H1 (cell line): Measurements from ENCODE around the gene GLCE. TPM values are rescaled to one million over a fixed set of nuclear protein-coding genes. Genes with fewer than 3 reads are reported as not detected.

ENCODE experiments used
- CTCF ChIA-PET: fragments of 300-600 bp; sonication (Branson Sonifier 250); formaldehyde crosslinking; loops from one replicate; lab custom pipeline; 2021; ENCODE audit not compliant: partially characterized antibody; lab: Charles Lee
- POLR2A ChIA-PET: fragments of 300-600 bp; sonication (Branson Sonifier 250); formaldehyde crosslinking; loops from one replicate; lab custom pipeline; 2021; ENCODE audit warnings: inconsistent platforms; ENCODE audit not compliant: partially characterized antibody; lab: Charles Lee
- DNase-seq, 2 experiments: peaks; one replicate each; pipeline versions ENCODE4 v3.0.0 to v3.0.0-alpha.2; 2010 to 2022; ENCODE audit warnings: low spot score in 2 of 2, low read depth in 1 of 2, mixed read lengths in 1 of 2
- FAIRE-seq: peaks from 2 replicates; lab custom pipeline; 2011; peaks lifted over from hg19 to GRCh38; lab: Jason Lieb, UNC
- H2AFZ ChIP-seq: 2 replicates; pipeline ENCODE4 v1.8.1; 2012; ENCODE audit warnings: low read length, inconsistent platforms
- H2AK5ac ChIP-seq: 2 replicates; pipeline ENCODE4 v1.6.1; 2013; ENCODE audit warnings: low read depth, low read length
- H2BK120ac ChIP-seq: replicated peaks from 2 replicates; pipeline ENCODE3; 2013; ENCODE audit warnings: low read depth, low read length, inconsistent platforms
- H2BK12ac ChIP-seq: 2 replicates; pipeline ENCODE4 v1.6.1; 2013; ENCODE audit warnings: low read depth, low read length
- H2BK15ac ChIP-seq: 2 replicates; pipeline ENCODE4 v1.6.1; 2013; ENCODE audit warnings: low read length
- H2BK20ac ChIP-seq: 2 replicates; pipeline ENCODE4 v1.6.1; 2013; ENCODE audit warnings: low read length
- H2BK5ac ChIP-seq: 2 replicates; pipeline ENCODE4 v1.6.1; 2013; ENCODE audit warnings: low read depth, low read length
- H3K14ac ChIP-seq: 2 replicates; pipeline ENCODE4 v1.6.1; 2013; ENCODE audit warnings: inconsistent platforms; ENCODE audit not compliant: insufficient read length
- H3K18ac ChIP-seq: 2 replicates; pipeline ENCODE4 v1.6.1; 2013; ENCODE audit warnings: low read length; ENCODE audit errors: extremely low read depth
- H3K23ac ChIP-seq: 2 replicates; pipeline ENCODE4 v1.6.1; 2013; ENCODE audit warnings: inconsistent platforms; ENCODE audit not compliant: insufficient read length
- H3K23me2 ChIP-seq: 2 replicates; pipeline ENCODE4 v1.6.1; 2013; ENCODE audit warnings: low read depth, low read length
- H3K27ac ChIP-seq: 2 replicates; pipeline ENCODE4 v1.6.1; 2011; ENCODE audit warnings: low read depth, low read length, inconsistent platforms
- H3K27me3 ChIP-seq, 4 experiments: replicated peaks in 1 of 4; 1 replicate in 1 of 4; 2 replicates in 3 of 4; pipeline versions ENCODE4 v1.6.1 to v1.8.1; 2011 to 2013; ENCODE audit warnings: low read length in 3 of 4, mild to moderate bottlenecking in 3 of 4, inconsistent platforms in 2 of 4, mixed read lengths in 2 of 4, moderate library complexity in 1 of 4; ENCODE audit not compliant: control insufficient read depth in 3 of 4, insufficient read depth in 3 of 4; ENCODE audit errors: extremely low read depth in 1 of 4
- H3K36me3 ChIP-seq, 4 experiments: 2 replicates each; pipeline versions ENCODE4 v1.6.1 to v1.8.1; 2011 to 2013; ENCODE audit warnings: mild to moderate bottlenecking in 4 of 4, low read length in 3 of 4, moderate library complexity in 2 of 4, control low read depth in 1 of 4, inconsistent platforms in 1 of 4; ENCODE audit not compliant: insufficient read depth in 4 of 4, control insufficient read depth in 2 of 4
- H3K4ac ChIP-seq: replicated peaks from 2 replicates; pipeline ENCODE3; 2013; ENCODE audit warnings: low read length, low read depth, mixed read lengths, inconsistent platforms; ENCODE audit not compliant: insufficient read length
- H3K4me1 ChIP-seq, 4 experiments: replicated peaks in 1 of 4; 1 replicate in 1 of 4; 2 replicates in 3 of 4; pipeline versions ENCODE4 v1.6.1 to v1.8.1; 2011 to 2013; ENCODE audit warnings: low read length in 3 of 4, inconsistent platforms in 2 of 4, mixed read lengths in 1 of 4; ENCODE audit not compliant: insufficient read depth in 4 of 4, control insufficient read depth in 3 of 4
- H3K4me2 ChIP-seq, 2 experiments: 2 replicates each; pipeline versions ENCODE4 v1.6.1 to v1.8.1; 2011 to 2013; ENCODE audit warnings: low read depth in 2 of 2, low read length in 2 of 2, control low read depth in 1 of 2, inconsistent platforms in 1 of 2, mild to moderate bottlenecking in 1 of 2; ENCODE audit not compliant: insufficient read depth in 1 of 2
- H3K4me3 ChIP-seq, 4 experiments: fragments of 200-600, 300-600 bp in 1 of 4; sonication (generic), shearing (Covaris generic), sonication (Bioruptor Twin) in 1 of 4; 2 replicates each; pipeline versions ENCODE4 v1.5.1 to v1.8.1; 2011 to 2016; ENCODE audit warnings: low read length in 4 of 4, low read depth in 3 of 4, control low read depth in 2 of 4, inconsistent platforms in 2 of 4, mild to moderate bottlenecking in 2 of 4, mixed read lengths in 1 of 4, moderate library complexity in 1 of 4; ENCODE audit not compliant: insufficient read depth in 2 of 4; ENCODE audit errors: extremely low read depth in 1 of 4
- H3K56ac ChIP-seq: replicated peaks from 2 replicates; pipeline ENCODE3; 2013; ENCODE audit warnings: low read depth, mild to moderate bottlenecking, mixed read lengths, low read length, inconsistent platforms; ENCODE audit not compliant: insufficient read length
- H3K79me1 ChIP-seq: 2 replicates; pipeline ENCODE4 v1.6.1; 2013; ENCODE audit warnings: low read depth, low read length, control low read depth
- H3K79me2 ChIP-seq, 2 experiments: 2 replicates each; pipeline versions ENCODE4 v1.6.1 to v1.8.1; 2012 to 2013; ENCODE audit warnings: low read length in 2 of 2, mild to moderate bottlenecking in 2 of 2, inconsistent platforms in 1 of 2; ENCODE audit not compliant: insufficient read depth in 2 of 2, control insufficient read depth in 1 of 2
- H3K9ac ChIP-seq, 4 experiments: replicated peaks in 1 of 4; 1 replicate in 1 of 4; 2 replicates in 3 of 4; pipeline versions ENCODE4 v1.6.1 to v1.8.1; 2011 to 2013; ENCODE audit warnings: low read depth in 3 of 4, low read length in 3 of 4, control low read depth in 2 of 4, mild to moderate bottlenecking in 2 of 4, moderate library complexity in 2 of 4, inconsistent platforms in 1 of 4; ENCODE audit errors: extremely low read depth in 1 of 4
- H3K9me3 ChIP-seq, 2 experiments: 2 replicates each; pipeline versions ENCODE4 v1.6.1 to v1.8.1; 2012 to 2013; ENCODE audit warnings: mild to moderate bottlenecking in 2 of 2, moderate library complexity in 2 of 2, control low read depth in 1 of 2, inconsistent platforms in 1 of 2, low read depth in 1 of 2, low read length in 1 of 2, mixed read lengths in 1 of 2; ENCODE audit not compliant: insufficient read depth in 2 of 2
- H4K20me1 ChIP-seq, 2 experiments: replicated peaks in 1 of 2; 2 replicates each; pipeline versions ENCODE3 to v1.8.1; 2011 to 2013; ENCODE audit warnings: inconsistent platforms in 2 of 2, low read length in 2 of 2, mild to moderate bottlenecking in 1 of 2; ENCODE audit not compliant: insufficient read depth in 2 of 2, control insufficient read depth in 1 of 2
- H4K5ac ChIP-seq: 2 replicates; pipeline ENCODE4 v1.6.1; 2013; ENCODE audit warnings: low read length, low read depth, mixed read lengths, inconsistent platforms; ENCODE audit not compliant: insufficient read length
- H4K8ac ChIP-seq: 2 replicates; pipeline ENCODE4 v1.8.0; 2013; ENCODE audit warnings: mild to moderate bottlenecking, moderate library complexity, low read length, inconsistent platforms; ENCODE audit not compliant: insufficient read depth; ENCODE audit errors: extremely low read depth
- H4K91ac ChIP-seq: replicated peaks from 2 replicates; pipeline ENCODE3; 2013; ENCODE audit warnings: low read length, mixed read lengths, inconsistent platforms; ENCODE audit not compliant: insufficient read length
- EP300 ChIP-seq, 2 experiments: IDR thresholded peaks; 1 replicate in 1 of 2; 2 replicates in 1 of 2; pipeline ENCODE4 v1.6.1; 2011 to 2012; ENCODE audit warnings: low read depth in 2 of 2, low read length in 2 of 2, mild to moderate bottlenecking in 2 of 2, borderline replicate concordance in 1 of 2, inconsistent platforms in 1 of 2, moderate library complexity in 1 of 2
- MAFK ChIP-seq: IDR thresholded peaks from 2 replicates; pipeline ENCODE4 v1.6.1; 2012; ENCODE audit warnings: low read depth, mild to moderate bottlenecking, improper control_type of control experiment, low read length
- PHF8 ChIP-seq: fragments of 200-600 bp; sonication (generic); conservative IDR thresholded peaks from 2 replicates; pipeline ENCODE4 v1.7.1; 2012; ENCODE audit warnings: low read depth, mild to moderate bottlenecking, inconsistent platforms, low read length, moderate library complexity
- POU5F1 ChIP-seq: IDR thresholded peaks from 2 replicates; pipeline ENCODE4 v1.6.1; 2011; ENCODE audit warnings: low read depth, mild to moderate bottlenecking, low read length, moderate library complexity
- RNF2 ChIP-seq: fragments of 200-900, 300-1000 bp; sonication (generic); IDR thresholded peaks from 2 replicates; pipeline ENCODE4 v1.7.1; 2016; ENCODE audit warnings: borderline replicate concordance, low read depth, mild to moderate bottlenecking, antibody characterized with exemption, low read length; ENCODE audit not compliant: poor library complexity, severe bottlenecking; ENCODE audit errors: missing control alignments
- WGBS, 2 experiments: shearing (Covaris generic) in 1 of 2; methylation state at CpG; one replicate each; pipeline versions ENCODE4 v1.1.6 to v1.1.7; 2013 to 2015; ENCODE audit warnings: low lambda C conversion rate in 2 of 2, mixed read lengths in 2 of 2, inconsistent platforms in 1 of 2, low coverage in 1 of 2, missing lambda C conversion rate in 1 of 2; ENCODE audit not compliant: insufficient replicate concordance in 2 of 2, insufficient coverage in 1 of 2, insufficient read length in 1 of 2; ENCODE audit errors: extremely low coverage in 1 of 2, missing lambda C conversion rate in 1 of 2; 5-methylcytosine and 5-hydroxymethylcytosine counted together
- polyA plus RNA-seq, 7 experiments: library from polyadenylated mRNA; depleted of rRNA in 3 of 7; stranded (reverse) in 5 of 7; unstranded in 2 of 7; fragments of >200 nt in 5 of 7; fragments of 200-250 nt in 2 of 7; gene quantifications; 1 replicate in 5 of 7; 2 replicates in 1 of 7; 4 replicates in 1 of 7; pipeline versions ENCODE4 v1.2.1 to v1.2.3, GENCODE V29; 2011 to 2013; ENCODE audit warnings: missing spikeins in 2 of 7, mixed read lengths in 2 of 7
- total RNA-seq: library from RNA; stranded (reverse); fragmentation: NEBNext Ultra II Directional; extraction: Animal tissue kit (Norgen Biotek cat#: 25700); gene quantifications from 2 replicates; pipeline ENCODE4 v1.2.1, GENCODE V29; 2021

The GLCE gene
- total and polyA plus RNA-seq, 2 of the 8 experiments (the other 6 are each of a cell fraction or from before 2014, with no cell fraction given): 17.1 to 22.7 TPM

DNA sequence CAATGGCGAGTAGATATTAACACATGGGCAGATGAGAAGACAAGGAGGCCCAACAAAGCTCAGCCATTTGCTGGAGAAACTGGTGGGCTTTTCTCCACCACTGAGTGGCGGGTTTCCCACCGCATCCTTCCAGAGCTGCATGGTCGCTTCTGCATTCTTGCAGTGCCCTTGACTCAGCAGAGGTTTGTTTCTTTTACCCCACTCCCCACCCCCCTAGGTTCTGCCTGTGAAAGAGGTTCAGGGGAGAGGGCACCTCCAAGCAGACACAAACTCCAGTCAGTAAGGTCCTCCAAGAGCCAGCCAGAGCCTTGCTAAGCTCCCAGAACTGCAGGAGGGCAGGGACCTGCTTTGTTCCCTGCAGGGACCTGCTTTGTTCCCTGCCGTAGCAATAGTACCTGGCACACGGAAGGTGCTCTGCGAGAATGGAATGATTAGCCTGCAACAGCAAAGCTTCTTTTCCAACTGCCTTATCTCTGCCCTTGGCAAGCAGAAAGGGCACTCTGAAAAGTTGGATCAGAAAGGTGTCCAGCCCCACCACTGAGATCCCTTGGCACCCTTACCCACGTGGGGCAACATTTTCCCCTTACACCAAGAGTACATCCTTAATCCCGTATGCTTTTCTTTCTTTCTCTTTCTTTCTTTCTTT lies 139.6 kb downstream of the GLCE start:
- no peak overlapping the region for H4K5ac ChIP-seq
- H2AFZ ChIP-seq: no peak overlapping the region
- peak overlapping the region; percentile 89 for H3K4me2 ChIP-seq
- H3K18ac ChIP-seq: peak overlapping the region; percentile 44; the same call in 1 of the 2 replicates
- H2AK5ac ChIP-seq: no peak overlapping the region
- CTCF ChIA-PET: interaction anchor here (0.6 to 2.1 kb wide), 16 partner anchors 9 to 488 kb away, joined by 3 to 9 read pairs (median 4); no protein-coding TSS in a partner anchor
- POLR2A ChIA-PET: interaction anchor here (0.8 to 2.4 kb wide), 6 partner anchors 10 to 224 kb away, joined by 3 to 10 read pairs (median 4); partner anchors contain the start of genes KIF23 and RPLP1
- no peaks in the 10 kb centered on the region for H4K20me1 ChIP-seq
- peak overlapping the region; percentile 21 for H2BK12ac ChIP-seq
- H2BK120ac ChIP-seq: no peak overlapping the region
- DNase-seq (peak in 1 of 2 experiments; percentile 62), FAIRE-seq (no peak)
- 25% methylated on average over 9 of the region's 9 CpGs; no CpG with 5 or more reads in 1 of the 2 experiments for WGBS, 2 experiments
- no peak overlapping the region for H4K8ac ChIP-seq
- H3K27ac ChIP-seq: no peak overlapping the region
- peak overlapping the region; percentile 55 to 84 (median 58); a peak in 6 of 8 replicates for H3K4me3 ChIP-seq
- H3K23ac ChIP-seq: no peak overlapping the region
- no peak overlapping the region for H3K14ac ChIP-seq
- no peak overlapping the region for H3K4ac ChIP-seq
- H3K79me1 ChIP-seq: peaks cover 3% of the 10 kb centered on the region
- H3K9me3 ChIP-seq: no peaks in the 10 kb centered on the region
- peaks cover 2 to 14% (median 10%) of the 10 kb centered on the region in 4 experiments for H3K4me1 ChIP-seq
- H2BK20ac ChIP-seq: peak overlapping the region; percentile 72; the same call in 1 of the 2 replicates
- H3K27me3 ChIP-seq: peaks cover 7 to 32% (median 20%) of the 10 kb centered on the region in 4 experiments
- H2BK5ac ChIP-seq: no peak overlapping the region
- no peaks in the 10 kb centered on the region for H3K36me3 ChIP-seq
- H3K9ac ChIP-seq: no peak overlapping the region
- H3K23me2 ChIP-seq: peaks cover 13% of the 10 kb centered on the region; the same call in 1 of the 2 replicates
- no peaks in the 10 kb centered on the region for H3K79me2 ChIP-seq
- H2BK15ac ChIP-seq: no peak overlapping the region
- no peak overlapping the region for H4K91ac ChIP-seq
- no peak overlapping the region for H3K56ac ChIP-seq
- TF ChIP-seq PHF8 (no peak), POU5F1 (no peak), MAFK (no peak), RNF2 (no peak), EP300 (IDR thresholded peaks at IDR 0.05; ENCODE audit: borderline replicate concordance in 1 of 2, low read depth in 2 of 2, low read length in 2 of 2) (no peak)
